SW 1271 (cell line): ENCODE results near the gene CBFB.
"Not testable (repeated sequence)": the region's sequence is repeated elsewhere in the genome, so short reads cannot be mapped to it uniquely, and the experiment has no call there.

Experiments used
- DNase-seq, 2 experiments: peaks; one replicate each; lab custom pipeline; 2025; lab: John Stamatoyannopoulos, UW

CBFB gene

DNA sequence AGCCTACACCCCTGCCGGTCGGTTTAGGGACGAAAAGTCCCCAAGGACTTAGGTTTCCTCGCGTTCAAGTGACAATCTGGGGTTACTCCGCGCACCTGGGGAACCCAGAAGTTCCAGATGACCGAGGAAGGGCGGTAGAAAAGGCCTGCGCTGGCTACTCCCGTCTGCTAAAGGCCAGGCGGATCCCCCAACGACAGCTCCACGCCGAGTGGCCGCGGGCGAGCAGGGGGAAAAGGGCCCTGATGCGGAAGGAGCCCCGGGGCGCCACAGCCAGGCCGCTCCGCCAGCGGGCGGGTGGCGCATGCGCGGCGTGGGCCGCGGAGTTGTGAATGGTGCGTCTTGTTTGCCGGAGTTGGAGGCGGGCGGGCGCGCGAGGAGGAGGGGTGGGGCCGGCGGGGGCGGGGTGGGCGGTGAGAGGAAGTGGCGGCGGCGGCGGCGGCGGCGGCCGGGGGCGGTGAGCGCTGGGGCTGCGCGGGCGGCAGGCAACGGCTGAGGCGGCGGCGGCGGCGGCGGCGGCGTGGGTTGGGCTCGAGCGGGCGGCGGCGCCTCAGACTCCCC is at the start of gene CBFB:
Gene CBFB, plus strand, starts transcription at position 454 of the 558 bp plus-strand sequence. CDS start 259 bp downstream, outside the sequence.
- peak; percentile 51 to 82 for DNase-seq

DNA sequence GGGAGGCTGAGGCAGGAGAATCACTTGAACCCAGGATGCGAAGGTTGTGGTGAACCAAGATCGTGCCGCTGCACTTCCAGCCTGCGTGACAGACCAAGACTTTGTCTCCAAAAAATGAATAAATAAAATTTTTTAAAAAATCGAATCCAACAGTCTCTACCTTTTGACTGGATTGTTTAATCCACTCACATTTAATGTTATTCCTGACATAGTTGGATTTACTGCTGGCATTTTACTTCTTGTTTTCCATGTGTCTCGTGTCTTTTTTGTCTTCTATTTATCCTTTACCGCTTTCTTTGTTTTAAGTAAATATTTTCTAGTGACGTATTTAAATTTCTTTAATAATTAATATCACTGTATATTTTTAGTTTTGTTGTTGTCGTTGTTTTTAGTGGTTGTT is 45.9 kb upstream of the CBFB start:
- no peak for DNase-seq

DNA sequence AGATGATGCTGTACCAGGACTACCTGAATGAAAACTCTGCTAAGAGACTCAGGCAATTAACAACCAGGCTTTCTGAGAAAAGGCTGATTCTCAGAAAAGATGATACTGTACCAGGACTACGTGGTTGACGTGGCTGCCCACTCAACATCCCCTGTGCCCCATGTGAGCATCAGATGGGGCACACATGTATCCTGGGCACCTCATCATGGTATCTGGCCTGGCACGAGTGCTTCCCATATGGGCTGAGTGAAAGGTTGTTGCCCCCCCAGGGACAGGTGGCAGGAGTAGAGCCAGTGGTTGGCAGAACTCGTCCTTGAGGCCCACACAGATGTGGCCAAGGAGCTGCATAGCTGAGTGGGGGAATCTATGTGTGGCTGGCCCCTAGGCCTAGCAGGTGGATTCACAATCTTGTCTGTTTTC is 44.0 kb upstream of the CBFB start:
- no peak for DNase-seq

DNA sequence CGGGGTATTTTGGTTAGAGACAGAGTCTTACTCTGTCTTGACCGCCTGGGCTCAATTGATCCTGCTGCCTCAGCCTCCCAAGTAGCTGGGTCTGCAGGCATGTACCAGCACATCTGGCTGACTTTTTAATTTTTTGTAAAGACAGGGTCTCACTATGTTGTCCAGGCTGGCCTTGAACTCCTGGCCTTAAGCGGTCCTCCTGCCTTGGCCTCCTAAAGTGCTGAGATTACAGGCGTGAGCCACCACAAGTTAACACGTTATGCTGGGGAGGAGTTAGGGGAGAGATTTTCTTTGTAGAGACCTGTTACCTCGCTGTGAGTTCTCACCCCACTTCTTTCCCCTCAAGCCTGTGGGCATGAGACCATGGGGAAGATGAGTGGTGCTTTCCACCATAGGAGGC is 42.4 kb upstream of the CBFB start:
- DNase-seq, result no peak

DNA sequence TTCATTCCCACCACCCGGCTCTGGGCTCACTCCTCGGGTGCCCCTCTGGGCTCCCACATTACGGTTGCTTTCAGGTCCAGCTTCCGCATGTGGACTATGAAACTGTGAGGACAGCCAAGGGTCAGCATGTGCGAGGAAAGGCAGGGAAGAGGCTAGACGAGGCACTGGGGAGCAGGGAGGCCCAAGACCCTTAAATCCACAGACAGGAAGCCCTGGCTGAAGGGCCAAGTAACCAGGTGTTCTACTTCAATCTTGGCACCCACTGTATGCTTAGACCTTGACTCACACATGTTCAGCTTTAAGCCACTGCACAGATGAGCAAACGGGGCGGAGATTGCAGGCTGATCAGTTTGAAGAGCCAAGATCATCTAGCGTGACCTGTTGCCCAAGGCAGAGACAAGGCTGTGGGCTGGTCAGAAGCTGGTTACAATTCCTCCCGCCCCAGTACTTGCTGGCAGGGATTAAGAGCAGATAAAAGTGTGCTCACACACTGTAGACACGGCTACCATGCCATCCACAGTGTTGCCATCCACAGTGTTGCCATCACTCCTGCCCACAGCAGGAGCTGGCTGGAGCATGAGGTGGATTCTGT is 40.7 kb upstream of the CBFB start, which contains the start of gene CES4A:
Gene CES4A, plus strand, starts transcription at position 393 of the 592 bp plus-strand sequence. Its CDS starts 184 bp downstream, at position 577.
- DNase-seq, result no peak

DNA sequence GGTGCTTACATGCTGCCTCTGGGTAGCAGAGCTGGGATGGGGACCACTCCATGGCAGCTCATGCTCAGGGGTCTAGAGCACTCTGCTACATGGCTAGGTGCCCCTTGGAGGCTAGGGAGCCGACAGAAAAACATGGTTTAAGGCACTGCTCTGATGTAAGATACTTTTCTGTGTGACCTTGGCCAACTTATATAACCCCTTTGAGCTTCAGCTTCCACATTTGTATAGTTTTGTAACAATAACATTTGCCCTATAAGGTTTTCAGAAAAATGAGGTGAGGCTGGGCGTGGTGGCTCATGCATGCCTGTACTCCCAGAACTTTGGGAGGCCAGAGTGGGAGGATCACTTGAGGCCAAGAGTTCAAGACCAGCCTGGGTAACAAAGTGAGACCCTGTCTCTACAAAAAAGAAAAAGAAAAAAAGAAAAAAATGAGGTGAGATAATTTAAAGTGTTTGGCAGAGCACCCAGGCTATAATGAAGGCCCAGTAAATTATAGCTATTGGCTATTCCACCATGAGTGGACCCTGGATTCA is 37.3 kb upstream of the CBFB start:
- DNase-seq, result no peak

DNA sequence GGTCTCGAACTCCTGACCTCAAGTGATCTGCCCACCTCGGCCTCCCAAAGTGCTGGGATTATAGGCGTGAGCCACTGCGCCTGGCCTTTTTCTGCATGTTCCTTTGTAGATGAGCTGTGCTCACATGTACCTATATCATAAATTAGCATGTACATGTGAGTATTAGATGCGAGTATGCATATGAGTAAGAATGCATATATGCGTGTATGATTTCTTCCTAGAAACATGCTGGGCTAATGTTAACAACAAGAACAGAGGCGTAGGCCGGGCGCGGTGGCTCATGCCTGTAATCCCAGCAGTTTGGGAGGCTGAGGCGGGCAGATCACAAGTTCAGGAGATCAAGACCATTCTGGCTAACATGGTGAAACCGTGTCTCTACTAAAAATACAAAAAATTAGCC is 35.4 kb upstream of the CBFB start:
- not testable (repeated sequence) for DNase-seq

DNA sequence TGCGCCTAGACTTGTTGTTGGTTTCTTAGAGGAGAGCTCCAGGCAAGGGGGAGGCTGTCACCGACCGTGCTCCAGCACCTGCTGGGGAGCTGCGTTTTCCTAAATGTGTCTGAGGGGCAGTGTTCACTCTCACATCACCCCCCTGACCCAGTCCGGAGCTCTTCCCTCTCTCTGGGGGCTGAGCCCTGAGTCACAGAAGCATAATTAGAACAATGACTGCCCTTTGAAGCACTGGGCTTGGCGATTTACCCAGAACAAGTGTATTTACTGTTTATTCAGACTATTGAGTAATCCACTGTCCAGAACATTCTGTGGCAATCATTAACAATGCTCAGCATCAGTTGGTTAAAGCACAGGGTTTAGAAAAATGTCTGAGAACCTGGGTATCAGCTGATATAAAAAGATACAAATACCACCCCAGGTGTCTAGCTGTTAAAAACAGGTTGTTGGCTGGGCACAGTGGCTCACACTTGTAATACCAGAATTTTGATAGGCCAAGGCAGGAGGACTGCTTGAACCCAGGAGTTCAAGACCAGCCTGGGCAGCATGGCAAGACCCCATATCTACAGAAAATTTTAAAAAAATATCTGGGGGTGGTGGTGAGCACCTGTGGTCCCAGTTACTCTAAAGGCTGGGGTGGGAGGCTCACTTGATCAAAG is 32.5 kb upstream of the CBFB start:
- no peak for DNase-seq

DNA sequence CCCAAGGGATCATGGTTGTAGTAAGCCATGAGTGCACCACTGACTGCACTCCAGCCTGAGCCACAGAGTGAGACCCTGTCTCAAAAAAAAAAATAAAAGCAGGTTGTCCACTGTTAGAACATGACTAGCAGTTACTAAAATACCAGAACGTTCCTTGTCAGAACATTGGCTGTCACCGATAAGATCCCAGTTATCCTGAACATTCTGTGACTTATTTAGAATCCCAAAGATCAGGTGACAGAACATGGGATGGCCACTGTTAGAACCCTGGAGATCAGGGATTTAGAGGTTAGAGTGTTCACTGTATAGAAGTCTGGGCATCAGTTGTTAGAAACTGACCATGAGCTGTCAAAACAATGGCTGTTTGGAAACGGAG is 32.0 kb upstream of the CBFB start:
- DNase-seq, result no peak

DNA sequence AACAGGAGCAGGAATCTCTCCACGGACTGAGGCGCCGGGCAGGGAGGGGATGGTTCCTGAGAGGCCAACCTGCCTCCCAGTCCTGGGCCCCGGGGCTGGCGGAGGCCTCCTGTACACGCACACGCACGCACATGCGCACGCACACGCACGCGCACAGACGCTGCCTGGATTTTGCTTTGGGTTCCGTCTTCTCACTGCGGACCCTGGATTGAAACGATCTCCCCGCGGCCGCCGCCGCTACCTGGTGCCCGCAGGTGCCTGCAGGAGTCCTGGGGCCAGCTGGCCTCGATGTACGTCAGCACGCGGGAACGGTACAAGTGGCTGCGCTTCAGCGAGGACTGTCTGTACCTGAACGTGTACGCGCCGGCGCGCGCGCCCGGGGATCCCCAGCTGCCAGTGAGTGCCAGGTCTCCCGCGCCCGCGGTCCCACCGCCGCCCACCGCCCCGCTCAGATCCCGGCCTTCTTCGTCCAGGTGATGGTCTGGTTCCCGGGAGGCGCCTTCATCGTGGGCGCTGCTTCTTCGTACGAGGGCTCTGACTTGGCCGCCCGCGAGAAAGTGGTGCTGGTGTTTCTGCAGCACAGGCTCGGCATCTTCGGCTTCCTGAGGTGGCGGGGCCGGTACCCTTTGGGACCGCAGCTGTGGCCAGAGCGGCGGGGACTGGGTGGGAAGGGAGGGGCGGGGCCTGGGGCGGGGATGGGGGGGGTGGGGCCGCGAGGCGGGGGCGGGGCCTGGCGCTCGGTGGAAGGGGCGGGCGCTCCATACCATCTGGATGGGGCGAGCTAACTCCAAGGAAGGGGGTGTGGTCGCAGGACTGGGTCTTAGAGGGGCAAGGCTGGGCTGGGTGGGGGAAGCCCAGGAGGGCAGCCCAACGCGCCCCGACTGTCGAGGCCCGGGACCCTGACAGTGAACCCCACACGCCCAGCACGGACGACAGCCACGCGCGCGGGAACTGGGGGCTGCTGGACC is 28.3 kb upstream of the CBFB start:
- DNase-seq, result peak in 1 of 2 experiments; percentile 17

DNA sequence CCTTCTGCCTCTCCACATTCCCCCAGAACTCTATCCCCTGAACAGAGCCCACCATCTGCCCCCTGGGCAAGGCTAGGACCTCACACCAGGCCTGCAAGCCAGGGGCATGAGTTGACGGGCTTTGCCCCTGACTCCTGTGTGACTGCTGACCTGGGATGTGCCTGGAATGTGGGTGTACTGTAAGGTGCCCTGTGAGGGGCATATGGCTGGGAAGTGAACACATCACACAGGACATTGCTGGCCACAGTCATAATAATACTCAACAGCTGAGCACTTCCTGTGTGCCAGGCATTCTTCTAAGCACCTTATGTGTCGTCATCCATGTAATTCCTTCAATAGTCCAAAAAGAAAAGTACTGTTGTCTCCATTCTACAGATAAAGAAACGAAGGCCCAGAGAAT is 27.2 kb upstream of the CBFB start:
- peak; percentile 24 to 31 for DNase-seq

DNA sequence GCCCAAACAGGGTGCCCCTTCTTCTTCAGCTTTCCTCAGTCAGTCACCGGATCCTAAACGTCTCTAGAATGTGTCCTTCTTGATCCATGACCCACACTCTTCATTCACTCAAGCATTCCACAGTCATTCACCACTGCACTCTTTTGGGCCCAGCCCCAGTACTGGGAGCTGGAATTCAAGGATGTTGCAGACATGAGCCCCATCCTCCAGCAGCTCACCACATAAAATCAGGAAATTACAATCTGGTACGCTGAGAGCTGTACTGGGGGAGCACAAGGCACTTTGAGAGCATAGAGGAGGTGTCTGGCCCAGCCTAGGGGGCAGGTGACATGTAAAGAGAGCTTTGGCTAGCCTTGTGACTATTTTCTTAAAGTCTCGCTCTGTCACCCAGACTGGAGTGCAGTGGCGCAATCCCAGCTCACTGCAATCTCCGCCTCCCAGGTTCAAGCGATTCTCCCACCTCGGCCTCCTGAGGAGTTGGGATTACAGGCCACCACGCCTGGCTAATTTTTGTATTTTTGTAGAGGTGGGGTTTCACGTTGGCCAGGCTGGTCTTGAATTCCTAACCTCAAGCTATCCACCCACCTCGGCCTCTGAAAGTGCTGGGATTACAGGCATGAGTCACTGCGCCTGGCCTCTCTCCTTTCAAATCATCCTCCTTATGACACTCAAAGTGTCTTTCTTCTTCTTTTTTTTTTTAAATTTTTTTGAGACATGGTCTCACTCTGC is 21.9 kb upstream of the CBFB start:
- DNase-seq, result no peak

DNA sequence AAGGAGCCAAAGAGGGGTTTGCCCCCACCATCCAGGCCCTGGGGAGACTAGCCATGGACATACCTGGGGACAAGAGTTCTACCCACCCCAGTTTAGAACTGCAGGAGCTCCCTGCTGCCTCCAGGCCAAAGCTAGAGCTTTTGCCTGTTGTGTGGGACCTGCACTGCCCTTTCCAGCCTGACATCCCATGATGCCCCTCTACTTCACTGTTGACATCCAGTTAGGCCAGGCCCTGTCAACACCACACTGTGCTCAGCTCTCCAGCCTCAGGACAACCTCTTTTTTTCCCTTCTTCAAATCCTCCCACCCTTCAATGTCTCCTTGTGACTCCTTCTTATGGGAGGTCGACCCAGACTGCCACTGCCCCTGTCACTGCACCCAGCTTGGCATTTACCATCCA is 19.8 kb upstream of the CBFB start:
- DNase-seq, result no peak

DNA sequence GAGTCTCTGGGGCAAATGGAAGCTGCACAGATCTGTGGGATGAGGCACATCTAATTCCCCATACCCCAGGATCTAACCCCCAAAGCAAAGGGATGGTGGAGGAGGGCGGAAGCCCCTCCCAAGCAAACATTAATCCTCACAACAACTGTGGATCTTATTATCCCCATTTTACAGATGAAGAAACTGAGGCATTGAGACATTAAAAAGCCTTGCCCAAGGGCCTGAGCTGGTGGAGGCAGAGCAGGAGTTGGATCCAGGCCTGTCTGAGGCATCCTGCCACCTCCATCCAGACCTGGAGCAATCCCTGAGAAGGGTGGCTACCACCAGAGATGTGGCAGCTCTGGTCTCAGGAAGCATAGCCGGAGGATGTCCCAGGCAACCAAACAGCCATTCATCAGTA is 17.7 kb upstream of the CBFB start:
- DNase-seq, result no peak

DNA sequence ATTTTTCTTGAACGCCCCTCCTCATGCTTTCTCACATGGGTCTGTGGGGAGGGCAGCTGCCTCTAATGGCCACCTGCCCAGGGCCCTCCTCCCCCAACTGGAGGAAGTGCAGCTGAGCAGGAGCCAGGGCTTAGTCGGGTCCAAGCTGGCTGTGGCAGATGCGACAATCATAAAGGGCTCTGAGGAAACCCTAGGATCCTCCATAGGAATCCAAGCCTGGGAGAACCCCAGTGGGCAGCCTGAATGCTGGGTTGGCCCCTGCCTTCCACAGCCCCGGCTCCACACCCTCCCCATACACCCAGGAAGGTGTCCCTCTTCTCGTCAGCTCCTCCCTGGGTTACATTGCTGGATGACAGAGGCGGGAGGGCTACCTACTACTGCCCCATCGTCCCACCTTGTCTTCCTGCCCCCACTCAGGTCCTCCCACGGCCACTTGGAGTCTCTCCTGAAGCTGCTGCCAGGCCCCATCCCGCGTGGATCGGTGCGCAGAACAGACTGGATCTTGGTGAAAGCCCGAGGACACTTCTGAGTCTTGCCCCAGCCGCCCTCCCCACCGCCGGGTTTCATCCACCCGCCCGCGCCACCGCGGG is 15.6 kb upstream of the CBFB start:
- no peak for DNase-seq

DNA sequence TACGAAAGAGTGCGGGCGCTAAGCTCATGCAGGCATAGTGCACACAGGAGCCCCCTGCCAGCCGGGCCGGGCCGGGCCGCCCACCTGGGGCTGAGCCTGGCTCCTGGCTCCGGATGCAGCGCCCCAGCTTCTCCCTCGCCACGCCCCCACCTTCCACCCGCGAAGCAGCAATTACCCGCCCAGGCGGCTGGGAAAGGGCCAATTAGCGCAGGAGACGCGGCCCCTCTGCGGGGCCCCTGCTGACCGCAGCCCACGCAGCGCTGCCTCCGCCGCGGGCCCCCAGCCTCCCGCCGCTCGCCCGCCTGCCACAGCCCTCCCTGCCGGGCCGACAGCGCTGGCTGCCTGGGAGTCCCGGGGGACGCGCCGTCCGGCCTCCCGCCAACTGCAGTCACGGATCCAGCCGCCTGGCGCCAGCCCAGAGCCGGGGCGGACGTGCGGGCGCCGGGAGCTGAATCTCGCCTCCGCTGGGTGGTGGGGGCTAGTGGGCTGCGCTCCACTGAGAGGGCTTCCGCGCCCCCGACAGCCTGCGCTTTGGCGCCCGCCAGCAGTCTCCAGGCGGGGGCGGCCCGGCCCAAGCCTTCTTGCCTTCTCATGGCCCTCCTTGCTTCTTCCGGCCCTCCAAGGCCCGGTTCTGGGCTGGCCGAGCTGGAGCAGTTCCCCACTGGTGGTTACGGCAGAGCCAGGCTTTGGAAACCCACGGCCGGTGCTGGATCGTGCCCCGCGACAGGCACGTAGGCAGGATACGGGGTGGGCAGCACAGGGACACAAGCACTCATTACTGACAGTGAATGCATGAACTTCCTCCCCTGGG is 14.9 kb upstream of the CBFB start:
- no peak for DNase-seq

DNA sequence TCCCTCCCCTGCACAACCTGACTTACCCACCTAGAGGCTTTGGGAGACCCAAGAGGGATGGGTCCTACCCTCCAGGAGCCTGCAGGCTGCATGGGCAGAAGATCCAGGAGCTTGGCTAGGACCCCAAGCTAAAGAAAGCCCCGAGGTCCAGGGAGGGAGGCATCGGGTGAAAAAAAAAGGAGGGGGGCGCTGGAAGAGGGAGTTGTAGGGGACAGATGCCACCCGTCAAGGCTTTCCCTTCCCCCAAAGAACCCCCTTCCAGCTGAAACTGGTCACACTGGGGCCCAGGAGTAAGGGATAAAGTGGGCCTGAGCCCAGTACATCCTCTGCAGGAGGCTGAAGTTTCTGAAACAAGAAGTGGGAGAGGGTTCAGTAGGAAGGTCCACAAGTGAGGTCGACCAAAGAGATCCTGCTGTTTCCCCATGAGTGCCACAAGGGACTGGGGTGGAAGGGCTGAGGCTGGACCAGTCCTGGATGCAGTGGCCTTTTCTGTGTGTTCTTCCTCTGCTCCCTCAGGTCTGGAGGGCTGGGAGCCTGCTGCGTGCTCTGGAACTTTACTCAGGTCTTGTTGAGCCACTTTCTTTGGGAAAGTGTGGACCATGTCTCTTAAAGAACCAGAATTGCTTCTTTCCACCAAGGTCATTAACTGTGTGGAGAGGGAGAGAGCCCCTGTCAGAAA is 14.2 kb upstream of the CBFB start:
- no peak for DNase-seq

DNA sequence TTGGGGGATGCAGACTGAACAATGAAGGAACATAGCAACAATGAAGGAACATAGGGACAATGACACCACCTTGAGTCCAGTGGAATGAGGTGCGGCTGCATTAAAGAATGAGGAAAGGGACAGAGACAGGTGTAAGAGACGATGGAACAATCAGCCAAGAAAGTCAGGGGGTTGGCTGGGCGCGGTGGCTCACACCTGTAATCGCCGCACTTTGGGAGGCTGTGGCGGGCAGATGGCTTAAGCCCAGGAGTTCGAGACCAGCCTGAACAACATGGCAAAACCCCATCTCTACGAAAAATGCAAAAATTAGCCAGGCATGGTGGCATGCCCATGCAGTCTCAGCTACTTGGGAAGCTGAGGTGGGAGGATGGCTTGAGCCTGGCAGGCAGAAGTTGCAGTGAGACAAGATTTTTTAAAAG is 13.6 kb upstream of the CBFB start:
- DNase-seq, result no peak

DNA sequence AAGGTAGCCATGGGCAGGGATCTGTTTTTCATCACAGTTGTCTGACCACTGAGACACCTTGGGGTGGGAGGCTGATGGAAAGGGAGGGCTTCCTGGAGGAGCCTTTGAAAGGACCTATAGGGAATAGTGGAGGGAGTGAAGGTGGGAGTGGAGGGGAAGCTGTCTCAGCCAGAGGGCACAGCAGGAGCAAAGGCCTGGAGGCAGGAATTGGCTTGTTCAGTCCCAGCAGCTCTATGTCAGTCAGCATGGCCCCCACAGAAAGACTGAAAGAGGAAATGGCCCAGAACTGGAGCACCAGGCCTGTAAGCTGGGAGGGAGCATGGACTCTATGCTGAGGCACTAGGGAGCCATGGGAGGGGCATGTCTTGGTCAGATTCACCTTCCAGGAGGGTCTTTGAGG is 12.8 kb upstream of the CBFB start:
- no peak for DNase-seq
